GM19395 (cell line): ENCODE results near the gene SPATA13.
"Not testable (repeated sequence)": the region's sequence is repeated elsewhere in the genome, so short reads cannot be mapped to it uniquely, and the experiment has no call there.

Experiments used
- ATAC-seq: cut with Tn5 transposase; IDR thresholded peaks from one replicate; pipeline ENCODE4 v1.9.1; 2021; ENCODE audit warnings: mild to moderate bottlenecking, moderate library complexity; ENCODE audit not compliant: unreplicated experiment

SPATA13 gene

GRCh38 chr13:24192057-24192810 lies 31.7 kb downstream of the SPATA13 start:
- ATAC-seq, result no peak

DNA sequence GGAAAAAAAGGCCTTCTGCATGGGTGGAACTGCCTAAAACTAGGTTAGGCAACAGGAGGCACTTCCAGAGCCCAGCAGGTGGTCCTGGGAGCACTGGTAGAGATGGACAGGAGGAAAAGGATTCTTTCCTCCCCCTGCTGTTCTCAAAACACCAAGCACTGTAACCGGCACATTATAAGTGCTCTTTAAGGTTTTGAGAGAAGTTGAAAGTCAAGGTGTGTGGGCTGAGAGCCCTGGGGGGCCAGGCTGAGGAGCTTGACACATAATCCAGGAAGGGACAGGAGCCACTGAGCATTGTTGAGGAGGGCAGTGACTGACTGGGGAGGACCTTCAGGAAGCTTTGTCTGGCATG lies 32.3 kb downstream of the SPATA13 start:
- ATAC-seq, result no peak

GRCh38 chr13:24194447-24194846 lies 33.9 kb downstream of the SPATA13 start:
- ATAC-seq, result no peak

DNA sequence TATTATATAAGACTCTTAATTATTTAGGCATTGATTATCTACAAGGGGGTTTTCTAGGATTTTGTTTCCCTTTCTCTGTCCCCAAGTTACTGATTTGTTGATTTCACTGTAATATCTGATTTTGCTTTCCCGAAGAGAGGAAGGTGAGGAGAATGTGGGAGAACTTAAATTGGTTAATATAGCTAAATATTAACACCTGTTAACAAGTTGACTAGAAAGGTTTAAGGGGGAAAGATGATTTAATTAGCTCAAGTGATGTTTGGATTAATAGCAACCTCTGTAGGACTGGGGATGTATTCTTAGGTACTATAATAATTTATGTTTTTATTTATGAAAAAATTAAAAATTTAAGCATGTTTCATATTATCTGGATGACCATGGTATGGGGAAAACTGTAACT lies 35.1 kb downstream of the SPATA13 start:
- no peak for ATAC-seq

GRCh38 chr13:24196593-24197197 lies 36.2 kb downstream of the SPATA13 start:
- no peak for ATAC-seq

GRCh38 chr13:24199016-24199415 lies 38.5 kb downstream of the SPATA13 start:
- ATAC-seq, result no peak

DNA sequence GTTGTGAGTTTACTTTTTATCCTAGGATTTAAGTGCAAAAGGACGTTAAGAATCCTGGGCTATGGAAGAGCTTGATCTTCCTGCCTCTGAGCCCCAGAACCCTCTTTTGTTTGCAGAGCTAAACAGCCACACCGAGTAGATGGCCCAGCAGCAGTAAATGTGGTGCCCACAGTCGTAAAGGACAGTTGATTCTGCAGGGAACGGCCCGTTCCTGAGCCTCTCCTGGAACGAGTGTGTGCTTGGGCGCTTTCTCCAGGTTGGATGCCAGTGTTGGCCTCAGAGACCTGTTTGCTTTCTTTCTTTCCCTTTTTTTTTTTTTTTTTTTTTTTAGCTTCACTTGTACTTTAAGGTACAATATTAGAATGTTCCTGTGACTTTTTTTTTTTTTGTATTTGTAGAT lies 41.7 kb downstream of the SPATA13 start:
- ATAC-seq, result no peak

- no peak for ATAC-seq
These were observed 42.8 kb downstream of the SPATA13 start for GRCh38 chr13:24203273-24203672.

- ATAC-seq, result no peak
These were observed 43.3 kb downstream of the SPATA13 start for GRCh38 chr13:24203811-24204210.

DNA sequence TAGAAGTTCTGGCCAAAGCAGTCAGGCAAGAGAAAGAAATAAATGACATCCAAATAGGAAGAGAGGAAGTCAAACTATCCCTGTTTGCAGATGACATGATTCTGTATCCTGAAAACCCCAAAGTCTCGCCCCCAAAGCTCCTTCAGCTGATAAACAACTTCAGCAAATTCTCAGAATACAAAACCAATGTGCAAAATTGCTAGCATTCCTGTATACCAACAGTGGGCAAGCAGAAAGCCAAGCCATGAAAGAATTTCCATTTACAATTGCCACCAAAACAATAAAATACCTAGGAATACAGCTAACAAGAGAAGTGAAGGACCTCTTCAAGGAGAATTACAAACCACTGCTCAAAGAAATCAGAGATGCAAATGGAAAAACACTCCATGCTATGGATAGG lies 44.6 kb downstream of the SPATA13 start:
- not testable (repeated sequence) for ATAC-seq

DNA sequence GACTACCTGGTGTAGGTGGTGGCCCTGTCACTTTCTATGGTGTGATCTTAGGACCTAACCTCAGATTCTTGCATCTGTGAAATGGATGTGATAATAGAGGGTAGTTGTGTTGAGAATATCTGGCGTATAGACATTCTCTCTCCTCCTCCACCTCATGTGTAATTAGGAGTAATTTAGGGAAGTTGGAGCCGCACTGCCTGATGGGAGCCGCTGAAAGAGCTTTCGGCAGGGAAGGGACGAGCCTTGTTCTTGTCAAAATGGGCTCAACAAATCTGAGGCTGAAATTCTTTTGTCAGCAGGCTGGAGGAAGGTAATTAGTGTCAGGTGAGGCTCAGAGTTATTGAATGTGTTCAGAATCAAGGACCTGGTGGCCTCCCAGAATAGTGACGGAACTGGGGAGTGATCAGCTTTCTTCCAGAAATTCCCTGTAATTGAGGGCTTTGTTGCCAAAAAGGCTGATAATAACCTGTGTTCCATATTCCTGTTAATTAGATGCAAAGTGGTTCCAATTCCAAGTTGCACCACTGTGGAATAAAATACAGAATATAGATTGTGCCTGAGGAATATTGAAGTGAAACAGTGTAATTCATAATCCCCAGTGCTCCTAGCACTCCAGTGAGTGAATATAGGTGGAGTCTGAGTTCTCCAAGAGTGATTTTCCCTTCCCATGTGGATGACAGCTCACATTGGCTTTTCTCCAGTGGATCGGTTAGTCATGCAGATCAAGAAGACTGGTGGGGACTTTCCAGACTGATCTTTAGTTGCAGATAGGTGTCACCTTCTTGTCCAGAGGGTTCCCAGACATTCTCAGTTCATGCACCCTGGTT lies 47.5 kb downstream of the SPATA13 start:
- no peak for ATAC-seq

DNA sequence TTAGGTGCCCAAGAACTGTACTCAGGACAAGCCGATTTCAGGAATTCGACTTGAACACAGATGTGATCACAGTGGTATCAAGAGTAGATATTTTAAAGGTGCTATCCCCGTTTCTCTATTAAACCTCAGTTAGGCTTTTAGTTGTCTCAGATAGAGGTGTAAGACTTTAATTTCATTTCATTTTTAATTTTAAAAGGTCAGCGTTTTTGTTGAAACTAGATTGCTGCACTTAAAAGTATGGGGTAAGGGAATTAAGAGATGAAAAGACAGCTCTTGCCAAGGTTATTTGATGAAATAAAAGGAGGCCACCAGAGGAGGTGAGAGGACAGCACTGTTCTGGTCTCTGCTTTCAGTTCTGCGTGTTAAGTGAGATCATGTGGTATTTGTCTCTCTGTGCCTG lies 48.6 kb downstream of the SPATA13 start:
- ATAC-seq, result no peak

GRCh38 chr13:24212254-24212653 lies 51.7 kb downstream of the SPATA13 start:
- no peak for ATAC-seq

- no peak for ATAC-seq
These were observed 52.2 kb downstream of the SPATA13 start for GRCh38 chr13:24212674-24213073.

DNA sequence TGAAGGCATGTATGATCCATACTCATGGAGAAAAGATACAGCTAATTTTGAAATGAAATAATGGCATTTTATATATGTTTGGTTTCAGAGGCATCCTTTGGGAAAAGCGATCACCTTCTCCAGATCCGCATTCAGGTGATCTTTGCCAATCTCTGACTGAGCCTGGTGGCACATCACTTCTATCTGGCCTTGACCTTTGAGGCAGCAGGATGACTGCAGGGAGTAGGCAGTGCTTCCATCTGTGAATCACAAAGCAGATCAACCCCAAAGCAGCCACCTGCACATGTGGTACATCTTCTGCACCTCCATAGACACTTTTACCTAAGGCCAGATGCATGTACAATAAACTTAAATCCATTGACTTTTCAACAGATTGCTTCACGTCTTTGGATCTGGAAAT lies 53.4 kb downstream of the SPATA13 start:
- ATAC-seq, result no peak

GRCh38 chr13:24214528-24214927 lies 54.0 kb downstream of the SPATA13 start:
- peak; percentile 53 for ATAC-seq

GRCh38 chr13:24215126-24215525 lies 54.6 kb downstream of the SPATA13 start:
- peak; percentile 47 for ATAC-seq

GRCh38 chr13:24215732-24216131 lies 55.2 kb downstream of the SPATA13 start:
- ATAC-seq, result no peak

- ATAC-seq, result no peak
These were observed 55.7 kb downstream of the SPATA13 start for GRCh38 chr13:24216176-24216575.

GRCh38 chr13:24216779-24217178 lies 56.3 kb downstream of the SPATA13 start:
- ATAC-seq, result not testable (repeated sequence)

DNA sequence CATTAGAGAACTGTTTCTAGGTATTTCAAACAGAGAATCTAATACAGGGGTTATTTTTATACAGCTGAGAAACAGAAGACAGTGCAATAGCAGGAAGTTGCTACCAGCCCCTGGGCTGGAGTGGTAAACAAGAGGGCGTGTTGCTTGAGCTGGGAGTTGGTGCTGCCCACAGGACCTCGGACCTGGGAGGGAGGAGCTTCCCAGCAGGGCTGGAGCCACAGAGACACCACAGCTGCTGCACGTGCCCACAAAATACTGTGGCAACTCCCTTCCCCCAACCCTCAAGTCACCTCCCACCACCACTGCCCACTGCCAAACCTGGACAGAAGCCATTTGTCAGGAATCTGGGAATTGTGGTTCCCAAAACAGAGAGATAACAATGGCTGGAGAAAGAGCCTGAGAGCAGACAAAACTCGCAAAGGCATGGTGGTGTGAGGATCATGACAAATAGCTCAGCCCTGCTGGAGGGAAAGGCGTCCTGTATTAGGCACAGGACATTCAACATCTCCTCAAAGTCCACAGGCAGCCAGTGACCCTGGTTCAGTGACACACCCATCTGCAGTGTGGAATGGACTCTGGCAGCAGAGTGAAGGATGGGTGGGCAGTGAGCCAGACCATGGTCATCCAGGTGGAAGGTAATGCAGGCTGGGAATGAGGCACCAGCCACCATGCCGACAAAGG lies 57.2 kb downstream of the SPATA13 start:
- ATAC-seq, result peak; percentile 35
